Stimulated activated CD4-positive, alpha-beta T cell treated with anti-CD3 and anti-CD28 coated beads, TNF-alpha, amount 100 ng/mL, for 4 hours (primary cell): ENCODE results near the gene ATPAF1.
"Not testable (repeated sequence)": the region's sequence is repeated elsewhere in the genome, so short reads cannot be mapped to it uniquely, and the experiment has no call there.

ENCODE experiments used
- DNase-seq, 3 experiments: peaks; one replicate each; pipeline ENCODE4 v3.0.0-alpha.2; 2020; ENCODE audit warnings: low read depth in 3 of 3

ATPAF1 gene, protein sequence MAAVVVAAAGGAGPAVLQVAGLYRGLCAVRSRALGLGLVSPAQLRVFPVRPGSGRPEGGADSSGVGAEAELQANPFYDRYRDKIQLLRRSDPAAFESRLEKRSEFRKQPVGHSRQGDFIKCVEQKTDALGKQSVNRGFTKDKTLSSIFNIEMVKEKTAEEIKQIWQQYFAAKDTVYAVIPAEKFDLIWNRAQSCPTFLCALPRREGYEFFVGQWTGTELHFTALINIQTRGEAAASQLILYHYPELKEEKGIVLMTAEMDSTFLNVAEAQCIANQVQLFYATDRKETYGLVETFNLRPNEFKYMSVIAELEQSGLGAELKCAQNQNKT

GRCh38 chr1:46667782-46668760 lies at the start of gene ATPAF1:
Gene ATPAF1 (minus strand): TSS chr1:46668364. CDS start chr1:46668322, 42 bp downstream.
- peak; percentile 28 to 51 (median 45) for DNase-seq

- no peak for DNase-seq
These were observed 49.5 kb upstream of the ATPAF1 start for GRCh38 chr1:46717654-46718053.

DNA sequence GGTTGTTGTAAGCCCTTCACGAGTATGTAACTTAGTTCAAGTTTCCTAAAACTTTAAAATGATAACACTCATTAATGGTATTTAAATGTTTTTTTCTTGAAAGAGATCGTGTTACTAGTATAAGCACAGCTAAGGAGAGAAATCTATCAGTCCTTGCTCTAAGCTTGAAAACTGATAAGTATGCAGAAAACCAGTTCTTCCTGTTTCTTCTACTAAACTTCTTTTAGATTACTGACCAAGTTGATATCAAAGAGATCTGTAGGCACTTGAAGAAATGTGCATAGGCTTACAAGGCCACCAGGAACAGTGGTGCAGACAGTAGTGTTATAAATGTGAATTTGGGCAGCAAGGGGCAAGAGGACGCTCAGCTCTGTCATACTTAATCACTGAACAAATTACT lies 46.8 kb upstream of the ATPAF1 start:
- DNase-seq = no peak

DNA sequence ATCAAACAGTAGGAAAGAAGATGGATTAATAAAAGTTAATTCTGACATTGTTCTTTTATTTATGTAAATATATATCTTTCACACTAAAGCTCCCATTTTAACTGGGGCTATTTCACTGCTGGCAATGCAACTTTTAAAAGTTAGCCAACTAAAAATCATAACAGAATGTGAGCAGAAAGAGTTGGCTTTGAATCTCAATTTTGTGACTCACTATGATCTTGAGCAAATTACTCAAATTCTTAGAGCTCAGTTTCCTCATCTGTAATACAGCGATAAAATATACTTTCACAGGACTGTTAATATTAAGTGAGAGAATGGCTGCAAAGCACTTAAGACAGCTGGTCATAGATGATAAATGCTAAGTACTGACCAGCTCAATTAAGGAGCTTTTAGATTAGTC lies 40.0 kb upstream of the ATPAF1 start:
- DNase-seq = no peak

GRCh38 chr1:46705408-46705807 lies 37.2 kb upstream of the ATPAF1 start:
- no peak for DNase-seq

DNA sequence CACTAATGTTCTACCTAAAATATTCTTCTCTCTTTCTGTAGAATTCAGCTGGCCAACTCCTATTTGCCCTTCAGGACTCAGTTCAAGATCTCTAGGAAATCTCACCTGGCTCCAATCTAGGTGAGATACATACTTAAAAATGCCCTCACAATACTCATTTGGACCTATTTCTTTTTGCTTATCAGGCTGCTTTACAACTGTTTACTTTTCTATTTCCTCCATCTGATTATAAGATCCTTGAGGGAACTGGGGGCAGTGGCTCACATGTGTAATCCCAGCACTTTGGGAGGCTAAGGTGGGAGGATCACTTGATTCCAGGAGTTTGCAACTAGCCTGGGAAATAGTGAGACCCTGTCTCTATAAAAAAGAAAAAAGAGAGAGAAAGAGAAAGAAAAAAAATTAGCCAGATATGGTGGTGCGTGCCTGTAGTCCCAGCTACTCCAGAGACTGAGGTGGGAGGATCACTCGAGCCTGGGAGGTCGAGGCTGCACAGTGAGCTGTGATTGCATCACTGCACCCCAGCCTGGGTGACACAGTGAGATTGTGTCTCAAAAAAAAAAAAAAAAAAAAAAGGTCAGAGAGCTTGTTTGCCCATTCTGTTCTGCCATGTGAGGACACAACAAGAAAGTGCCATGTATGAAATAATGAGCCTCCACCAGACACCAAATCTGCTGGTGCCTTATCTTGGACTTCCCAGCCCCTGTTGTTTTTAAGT lies 35.9 kb upstream of the ATPAF1 start:
- no peak for DNase-seq

- DNase-seq = no peak
These were observed 31.5 kb upstream of the ATPAF1 start for GRCh38 chr1:46699666-46700065.

DNA sequence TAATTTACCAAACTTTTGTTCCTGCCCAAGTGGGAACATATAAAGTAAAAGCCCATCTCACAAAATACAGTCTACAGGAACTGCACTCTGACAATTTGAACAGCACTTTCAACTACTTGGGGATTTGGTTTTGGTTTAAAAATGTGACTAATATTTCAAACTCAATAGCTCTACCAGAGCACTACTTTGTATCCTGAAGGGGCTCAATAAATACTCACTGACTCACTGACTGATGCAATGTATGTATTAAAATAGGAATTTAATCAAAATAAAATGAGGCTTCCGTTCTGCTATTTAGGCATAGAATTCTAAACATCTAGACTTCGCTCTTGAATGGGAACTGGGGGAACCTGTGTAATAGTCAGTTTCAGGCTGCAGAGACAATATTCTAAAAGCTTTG lies 28.9 kb upstream of the ATPAF1 start:
- DNase-seq = no peak

DNA sequence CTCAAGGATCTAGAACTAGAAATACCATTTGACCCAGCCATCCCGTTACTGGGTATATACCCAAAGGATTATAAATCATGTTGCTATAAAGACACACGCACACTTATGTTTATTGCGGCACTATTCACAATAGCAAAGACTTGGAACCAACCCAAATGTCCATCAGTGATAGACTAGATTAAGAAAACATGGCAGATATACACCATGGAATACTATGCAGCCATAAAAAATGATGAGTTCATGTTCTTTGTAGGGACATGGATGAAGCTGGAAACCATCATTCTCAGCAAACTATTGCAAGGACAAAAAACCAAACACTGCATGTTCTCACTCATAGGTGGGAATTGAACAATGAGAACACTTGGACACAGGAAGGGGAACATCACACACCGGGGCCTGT lies 26.5 kb upstream of the ATPAF1 start:
- not testable (repeated sequence) for DNase-seq

- no peak for DNase-seq
These were observed 24.9 kb upstream of the ATPAF1 start for GRCh38 chr1:46692811-46693770.

- no peak for DNase-seq
These were observed 24.0 kb upstream of the ATPAF1 start for GRCh38 chr1:46691997-46692790.

DNA sequence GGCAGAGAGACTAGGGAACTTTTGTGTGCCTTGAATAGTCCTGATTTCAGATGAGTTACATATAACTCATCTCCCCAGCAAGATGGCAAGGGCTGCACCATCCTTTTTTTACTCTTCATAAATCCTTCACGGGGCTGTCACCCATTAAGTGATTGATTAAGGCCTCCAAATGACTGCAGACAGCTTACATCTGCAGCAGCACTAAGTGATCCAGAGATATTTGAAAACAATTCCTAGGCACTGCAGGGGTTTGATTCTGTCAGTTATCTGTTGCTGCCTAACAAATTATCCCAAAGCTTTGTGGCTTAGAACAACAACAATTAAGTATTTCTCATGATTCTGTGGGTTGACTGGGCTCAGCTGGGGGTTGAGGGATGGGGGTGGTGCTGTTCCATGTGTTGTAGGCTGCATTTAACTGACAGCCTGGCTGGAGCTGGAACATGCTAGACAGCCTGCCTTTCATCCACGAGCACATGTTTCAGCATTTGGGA lies 22.8 kb upstream of the ATPAF1 start:
- DNase-seq = no peak

DNA sequence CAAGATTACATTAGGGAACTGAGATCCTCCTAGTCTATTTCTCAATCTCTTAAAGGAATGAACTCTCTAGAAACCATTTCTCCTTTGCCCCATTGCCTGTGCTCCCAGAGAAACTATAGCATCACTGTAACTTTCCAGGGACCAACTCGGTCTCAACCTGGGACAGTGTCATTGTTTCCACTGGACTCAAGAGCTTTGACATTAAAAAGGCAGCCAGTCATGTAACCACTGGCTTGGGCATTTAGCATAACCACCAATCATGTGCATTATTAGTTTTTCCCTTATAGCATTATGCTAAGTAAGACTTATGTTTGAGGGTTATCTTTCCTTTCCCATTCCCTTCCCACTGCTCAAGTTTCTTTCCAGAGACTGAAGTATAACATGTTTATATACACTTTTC lies 21.7 kb upstream of the ATPAF1 start:
- no peak for DNase-seq

DNA sequence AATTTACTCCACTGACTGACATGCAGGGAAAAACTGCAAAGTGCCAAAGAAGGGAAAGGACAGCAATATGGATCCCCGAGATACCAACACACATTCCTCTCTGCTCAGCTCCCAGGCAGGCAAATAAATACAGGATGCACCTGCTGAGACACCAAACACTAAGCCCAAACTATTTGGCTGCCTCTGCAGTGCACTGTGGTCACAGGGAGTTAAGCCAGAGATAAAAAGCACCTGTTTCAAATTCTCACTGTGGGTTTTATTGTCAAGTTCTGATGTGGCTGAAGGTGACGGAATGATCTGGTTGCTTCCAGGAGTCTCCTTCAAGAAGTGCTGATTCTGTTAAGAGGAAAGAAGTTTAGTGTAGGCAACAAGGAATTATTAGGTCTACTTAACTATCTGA lies 21.2 kb upstream of the ATPAF1 start:
- DNase-seq = no peak

GRCh38 chr1:46687921-46688509 lies 19.9 kb upstream of the ATPAF1 start:
- no peak for DNase-seq

GRCh38 chr1:46687093-46687659 lies 19.0 kb upstream of the ATPAF1 start:
- DNase-seq = no peak

GRCh38 chr1:46686255-46686654 lies 18.1 kb upstream of the ATPAF1 start:
- DNase-seq = no peak

DNA sequence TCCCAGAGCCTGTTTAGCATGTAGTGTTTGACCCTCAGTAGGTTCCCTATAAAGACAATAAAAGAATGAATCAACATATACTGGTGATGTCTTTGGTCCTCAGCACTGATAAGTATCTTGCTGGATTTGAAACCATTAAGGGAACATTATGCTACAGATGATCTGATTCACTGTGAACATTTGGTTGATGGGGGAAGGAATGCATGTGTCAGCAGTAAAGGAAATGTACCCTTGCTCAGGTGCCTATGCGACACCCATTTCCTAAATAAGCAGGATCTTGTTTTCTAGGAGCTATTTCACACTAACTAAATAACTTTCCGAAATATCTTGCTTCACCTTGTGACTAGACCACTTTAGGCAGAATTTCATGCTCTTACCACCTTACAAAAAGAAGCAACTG lies 16.5 kb upstream of the ATPAF1 start:
- no peak for DNase-seq

- no peak for DNase-seq
These were observed 13.9 kb upstream of the ATPAF1 start for GRCh38 chr1:46682064-46682463.
